NCI-H345 treated with DMSO at 0.1 percent for 48 hours (cell line): ENCODE measurements around the gene UPK3BL1.
"Not testable (repeated sequence)": the region's sequence is repeated elsewhere in the genome, so short reads cannot be mapped to it uniquely, and the experiment has no call there.

Experiments used
- DNase-seq: peaks from one replicate; lab custom pipeline; 2025; ENCODE audit not compliant: unreplicated experiment; lab: John Stamatoyannopoulos, UW

The UPK3BL1 gene

DNA sequence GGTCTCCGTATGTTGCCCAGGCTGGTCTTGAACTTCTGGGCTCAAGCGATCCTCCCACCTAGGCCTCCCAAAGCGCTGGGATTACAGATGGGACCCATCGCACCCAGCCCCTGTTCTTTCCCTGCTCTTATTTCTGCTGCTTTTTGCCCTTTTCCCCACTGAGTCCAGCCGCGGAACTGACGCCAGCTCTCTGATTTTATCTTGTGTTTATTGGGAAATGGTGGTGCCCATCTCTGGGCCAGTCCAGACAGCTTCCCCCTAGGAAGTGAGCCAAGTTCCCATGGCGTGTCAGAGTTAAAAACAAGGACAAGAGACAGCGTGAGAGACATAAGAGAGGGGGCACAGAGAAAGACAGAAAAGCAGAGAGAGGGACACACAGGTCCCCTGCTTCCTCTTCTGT is 12.0 kb downstream of the UPK3BL1 start:
- DNase-seq = not testable (repeated sequence)

DNA sequence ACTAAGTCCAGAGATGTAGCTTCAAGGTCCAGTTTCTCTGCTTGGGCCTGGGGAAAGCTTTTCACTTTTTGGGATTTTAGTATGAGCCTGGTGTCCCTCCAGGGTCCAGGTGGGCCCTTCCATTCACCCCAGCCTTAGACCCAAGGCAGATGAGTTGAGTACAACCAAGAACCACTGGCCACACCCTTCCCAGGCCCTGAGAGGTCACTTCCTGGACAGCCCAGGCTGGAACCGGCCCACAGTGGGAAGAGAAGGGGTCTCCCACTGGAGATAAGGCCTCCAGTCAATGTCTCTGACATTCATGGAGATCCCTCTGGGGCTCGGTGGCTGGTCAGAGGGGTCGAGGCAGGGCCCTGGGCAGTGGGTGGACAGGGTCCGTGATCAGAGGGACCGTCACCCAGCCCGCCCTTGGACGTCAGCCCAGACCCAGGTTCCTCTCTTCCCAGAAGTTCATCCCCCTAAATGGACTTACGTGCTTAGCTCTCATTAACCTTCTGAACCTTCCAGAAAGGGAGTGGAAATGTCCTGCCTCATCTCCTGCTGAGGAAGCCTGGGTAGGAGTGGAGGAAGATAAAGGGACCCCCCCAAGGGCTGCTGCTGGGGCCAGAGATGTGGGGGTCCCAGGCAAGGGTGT is 15.2 kb downstream of the UPK3BL1 start:
- DNase-seq = not testable (repeated sequence)

DNA sequence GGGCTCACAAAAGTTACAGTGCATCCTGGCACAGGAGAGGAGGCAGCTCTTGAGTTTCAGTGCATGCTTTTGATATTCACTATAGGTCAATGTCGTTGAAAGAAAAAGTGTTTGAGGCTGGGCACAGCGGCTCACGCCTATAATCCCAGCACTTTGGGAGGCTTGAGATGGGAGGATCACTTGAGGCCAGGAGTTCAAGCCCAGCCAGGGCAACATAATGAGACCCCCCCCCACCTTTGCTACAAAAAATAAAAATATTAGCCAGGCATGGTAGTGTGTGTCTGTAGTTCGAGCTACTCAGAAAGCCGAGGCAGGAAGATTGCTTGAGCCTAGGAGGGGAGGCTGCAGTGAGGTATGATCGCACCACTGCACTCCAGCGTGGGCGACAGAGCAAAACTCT is 24.5 kb downstream of the UPK3BL1 start:
- not testable (repeated sequence) for DNase-seq

DNA sequence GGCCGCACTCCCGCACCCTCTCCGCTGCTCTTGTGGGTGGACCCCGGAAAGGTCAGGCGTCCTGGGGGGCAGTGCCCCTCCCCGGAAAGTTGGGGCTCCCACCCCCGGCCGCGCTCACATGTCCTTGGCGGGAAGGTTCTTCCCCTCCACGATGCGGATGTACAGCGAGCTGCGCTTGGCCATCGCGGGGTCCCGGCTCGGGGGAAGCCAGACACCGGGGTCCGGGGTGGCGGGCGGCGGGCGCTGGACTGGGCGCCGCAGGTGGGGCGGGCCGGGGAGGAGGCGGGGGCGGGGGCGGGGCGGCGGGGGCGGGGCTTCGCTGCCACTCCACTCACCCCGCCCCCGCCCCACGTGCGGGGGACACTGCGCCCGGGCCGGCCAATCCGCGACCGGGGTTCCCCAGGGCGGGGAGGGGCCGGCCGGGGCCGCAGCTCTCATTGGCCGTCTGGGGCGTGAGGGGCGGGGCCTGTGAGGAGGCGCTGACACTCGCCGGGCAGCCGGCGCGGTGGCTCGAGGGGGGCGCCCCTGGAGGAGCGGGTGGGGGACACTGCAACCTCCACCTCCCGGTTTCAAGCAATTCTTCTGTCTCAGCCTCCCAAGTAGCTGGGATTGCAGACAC is 26.0 kb downstream of the UPK3BL1 start, which contains the start of gene RASA4:
Gene RASA4, minus strand, starts transcription at position 250 of the 619 bp plus-strand sequence. Its CDS starts 67 bp downstream, at position 183.
- DNase-seq = not testable (repeated sequence)

DNA sequence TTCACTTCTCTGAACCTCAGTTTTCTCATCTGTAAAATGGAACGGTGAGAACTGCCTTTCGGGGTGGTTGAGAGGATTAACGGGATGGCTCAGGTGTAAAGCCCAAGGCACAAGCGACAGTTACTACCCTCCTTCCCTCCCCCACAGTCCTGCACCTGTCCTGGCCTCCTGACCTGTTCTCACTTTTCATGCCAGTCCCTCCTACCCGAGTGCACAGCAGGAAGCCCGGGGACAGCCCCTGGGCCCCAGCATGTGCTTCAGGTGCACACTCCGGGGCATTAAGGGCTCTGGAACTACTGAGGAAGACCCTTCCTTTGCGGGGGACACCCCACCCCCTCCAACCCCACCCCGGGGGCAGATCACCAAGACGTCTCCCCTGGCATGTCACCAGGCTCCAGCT is 26.7 kb downstream of the UPK3BL1 start:
- not testable (repeated sequence) for DNase-seq

DNA sequence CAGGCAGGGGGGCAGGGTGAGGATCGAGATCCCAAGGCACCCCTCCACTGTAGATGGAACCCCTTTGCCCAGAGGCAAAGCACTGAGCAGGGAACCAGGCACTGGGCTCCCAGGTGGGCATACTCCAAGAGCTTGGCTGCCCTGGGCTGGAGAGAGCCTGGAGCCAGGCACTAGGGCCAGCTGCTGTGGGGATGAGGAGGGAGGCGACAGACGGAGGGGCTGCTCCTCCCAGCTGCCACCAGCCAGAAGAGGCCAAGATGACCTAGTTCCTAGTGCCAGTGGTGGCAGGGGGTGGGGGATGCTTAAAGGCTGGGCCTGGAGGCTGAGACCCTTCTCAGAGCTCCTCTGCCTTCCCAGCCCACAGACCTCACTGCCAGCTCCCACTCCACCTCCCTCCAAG is 27.7 kb downstream of the UPK3BL1 start:
- not testable (repeated sequence) for DNase-seq

DNA sequence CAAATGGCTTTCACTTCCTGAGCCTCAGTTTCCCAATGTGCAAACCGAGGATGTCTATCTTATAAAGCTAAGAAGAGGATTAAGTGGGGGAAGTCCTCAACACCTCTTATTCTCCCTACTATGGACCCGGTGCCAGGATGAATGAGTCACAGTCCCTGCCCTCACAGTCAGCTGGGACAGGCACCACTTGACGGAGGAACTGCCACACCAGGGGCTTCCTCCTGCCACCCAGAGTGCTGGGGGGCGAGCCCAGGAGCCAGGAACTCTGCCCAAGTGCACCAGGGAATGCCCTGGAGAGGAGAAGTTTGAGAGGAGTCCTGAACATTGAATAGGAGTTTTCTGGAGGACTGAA is 28.3 kb downstream of the UPK3BL1 start:
- not testable (repeated sequence) for DNase-seq

DNA sequence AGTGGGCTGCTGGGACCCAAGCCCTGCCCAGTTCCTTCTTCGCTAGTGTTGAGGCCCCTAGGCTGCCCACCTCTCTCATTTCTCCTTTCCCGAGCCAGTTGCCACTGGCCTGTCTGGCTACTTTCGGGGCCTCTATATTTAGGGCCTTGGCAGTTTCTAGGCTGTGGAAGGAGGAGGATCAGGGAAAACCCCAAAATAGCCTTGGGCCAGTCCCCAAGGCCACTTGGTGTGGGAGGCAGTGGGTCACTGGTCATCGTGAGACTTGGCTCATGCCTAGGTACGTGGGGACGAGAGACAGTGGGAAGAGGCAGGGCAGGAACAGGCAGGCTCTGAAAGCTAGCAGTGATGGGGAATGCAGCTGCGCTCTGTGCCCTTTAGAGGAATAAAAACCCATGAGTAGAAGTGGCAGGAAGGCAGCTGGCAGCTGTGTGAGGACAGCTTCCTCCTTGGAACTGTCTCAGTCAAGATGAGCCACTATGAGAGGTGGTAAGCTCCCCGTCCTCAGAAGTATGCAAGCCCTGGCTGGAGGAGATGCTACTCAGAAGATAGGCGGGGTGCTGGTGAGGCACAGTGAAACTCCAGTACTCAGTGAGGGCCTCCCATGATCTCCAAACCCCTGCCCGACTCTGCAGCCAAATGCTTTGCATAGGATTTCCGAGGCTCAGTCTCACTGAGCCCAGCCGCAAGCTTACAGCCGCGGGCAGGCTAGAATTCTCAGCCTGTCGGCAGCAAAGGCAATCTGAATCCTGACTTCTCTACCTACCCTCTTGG is 28.8 kb downstream of the UPK3BL1 start:
- not testable (repeated sequence) for DNase-seq

DNA sequence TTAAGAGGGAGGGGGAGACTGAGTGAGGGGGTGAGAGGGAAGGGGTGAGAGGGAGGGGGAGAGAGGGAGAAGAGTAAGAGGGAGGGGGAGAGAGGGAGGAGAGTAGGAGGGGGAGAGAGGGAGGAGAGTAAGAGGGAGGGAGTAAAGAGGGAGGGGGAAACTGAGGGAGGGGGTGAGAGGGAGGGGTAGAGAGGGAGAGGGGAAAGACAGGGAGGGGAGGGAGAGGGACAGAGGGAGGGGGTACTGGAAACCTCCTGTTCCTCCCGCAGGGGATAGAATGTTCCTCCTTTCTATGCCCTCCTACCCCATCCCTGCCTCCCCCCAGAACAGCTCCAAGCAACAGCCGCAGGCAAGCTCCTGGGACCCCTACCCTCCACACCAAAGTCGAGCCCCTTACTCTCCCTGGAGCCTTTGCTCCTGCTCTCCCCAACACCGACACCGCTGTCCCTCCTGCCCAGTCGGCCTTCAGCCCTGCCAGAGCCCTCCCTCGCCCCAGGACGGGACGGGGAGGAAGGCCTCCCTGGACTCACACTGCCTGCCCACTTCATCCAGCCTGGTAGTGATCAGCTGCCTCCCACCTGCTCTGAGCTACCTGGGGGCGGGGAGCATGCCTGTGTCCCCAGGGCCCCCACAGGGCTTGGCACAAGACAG is 30.8 kb downstream of the UPK3BL1 start:
- not testable (repeated sequence) for DNase-seq

DNA sequence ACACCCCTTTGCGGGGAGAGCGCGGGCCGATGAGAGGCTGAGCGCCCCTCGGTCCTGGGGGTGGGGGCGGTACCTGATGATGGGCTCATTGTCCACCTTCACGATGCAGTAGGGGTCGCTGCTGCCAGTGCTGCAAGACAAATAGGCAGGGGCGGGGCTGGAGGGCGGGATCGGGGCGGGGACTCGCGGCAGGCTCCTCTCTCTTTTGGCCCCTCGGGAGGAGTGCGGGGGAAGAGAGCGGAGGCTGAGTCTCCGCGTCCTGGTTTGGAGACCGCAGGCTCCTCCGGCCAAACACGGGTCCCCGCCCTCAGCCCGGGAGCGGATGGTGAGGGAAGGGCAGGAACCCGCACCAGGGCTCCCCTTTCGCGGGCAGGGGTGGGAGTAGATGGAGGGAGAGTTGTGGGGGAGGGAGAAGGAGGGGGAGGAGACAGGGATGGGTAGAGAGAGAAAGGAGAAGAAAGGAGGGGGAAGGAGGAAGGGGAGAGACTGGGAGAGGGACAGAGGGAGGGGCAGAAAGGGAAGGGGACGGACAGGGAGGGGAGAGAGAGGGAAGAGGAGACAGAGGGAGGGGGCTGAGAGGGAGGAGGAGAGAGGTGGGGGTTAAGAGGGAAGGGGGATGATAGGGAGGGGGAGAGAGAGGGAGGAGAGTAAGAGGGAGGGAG is 31.4 kb downstream of the UPK3BL1 start:
- DNase-seq = not testable (repeated sequence)

DNA sequence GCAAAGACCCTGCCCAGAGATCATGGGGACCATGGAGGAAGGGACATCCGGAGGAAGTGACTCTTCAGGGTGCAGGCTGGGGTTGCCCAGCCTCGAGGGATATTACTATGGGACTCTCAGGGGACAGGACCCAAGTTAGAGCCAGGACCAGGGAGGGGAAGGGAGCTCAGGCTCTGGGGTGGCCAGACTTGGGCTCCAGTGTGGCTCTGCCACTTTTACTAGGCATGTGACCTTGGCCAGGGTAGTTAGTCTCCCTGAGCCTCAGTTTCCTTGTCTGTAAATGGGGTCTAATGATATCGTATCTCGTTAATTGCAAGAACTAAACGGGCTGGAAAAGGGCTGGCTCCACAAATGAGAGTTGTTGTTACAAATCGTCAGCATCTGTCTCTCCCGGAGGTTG is 32.1 kb downstream of the UPK3BL1 start:
- DNase-seq = not testable (repeated sequence)

DNA sequence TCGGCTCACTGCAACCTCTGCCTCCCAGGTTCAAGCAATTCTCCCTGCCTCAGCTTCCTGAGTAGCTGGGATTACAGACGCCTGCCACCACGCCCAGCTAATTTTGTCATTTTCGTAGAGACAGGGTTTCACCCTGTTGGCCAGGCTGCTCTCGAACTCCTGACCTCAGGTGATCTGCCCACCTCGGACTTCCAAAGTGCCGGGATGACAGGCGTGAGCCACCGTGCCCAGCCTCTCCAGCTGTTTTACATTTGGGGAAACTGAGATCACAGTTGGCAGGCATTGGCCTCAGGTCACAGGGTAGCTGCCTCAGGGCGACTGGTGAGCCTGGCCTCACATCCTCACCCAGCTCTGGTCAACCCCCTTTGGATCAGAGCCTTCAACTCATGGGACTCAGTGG is 32.9 kb downstream of the UPK3BL1 start:
- DNase-seq = not testable (repeated sequence)

DNA sequence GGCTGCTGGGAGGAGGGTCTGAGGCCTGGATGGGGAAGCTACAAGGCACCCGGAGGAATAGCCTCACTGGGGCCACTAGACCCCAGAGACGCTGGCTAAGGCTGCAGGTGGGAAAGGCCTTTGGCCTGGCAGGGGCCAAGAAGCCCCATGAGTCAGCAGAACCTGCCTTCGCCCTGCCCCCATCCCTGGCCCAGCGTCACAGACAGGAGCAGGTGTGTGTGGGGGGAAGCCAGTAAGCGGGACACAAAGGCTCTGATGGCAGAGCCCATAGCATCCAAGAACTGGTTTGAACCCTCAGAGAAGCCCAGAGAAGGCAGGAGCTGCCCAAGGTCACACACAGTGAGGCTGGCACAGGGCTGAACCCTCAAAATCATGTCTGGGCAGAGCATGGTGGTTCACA is 35.7 kb downstream of the UPK3BL1 start:
- DNase-seq = not testable (repeated sequence)

DNA sequence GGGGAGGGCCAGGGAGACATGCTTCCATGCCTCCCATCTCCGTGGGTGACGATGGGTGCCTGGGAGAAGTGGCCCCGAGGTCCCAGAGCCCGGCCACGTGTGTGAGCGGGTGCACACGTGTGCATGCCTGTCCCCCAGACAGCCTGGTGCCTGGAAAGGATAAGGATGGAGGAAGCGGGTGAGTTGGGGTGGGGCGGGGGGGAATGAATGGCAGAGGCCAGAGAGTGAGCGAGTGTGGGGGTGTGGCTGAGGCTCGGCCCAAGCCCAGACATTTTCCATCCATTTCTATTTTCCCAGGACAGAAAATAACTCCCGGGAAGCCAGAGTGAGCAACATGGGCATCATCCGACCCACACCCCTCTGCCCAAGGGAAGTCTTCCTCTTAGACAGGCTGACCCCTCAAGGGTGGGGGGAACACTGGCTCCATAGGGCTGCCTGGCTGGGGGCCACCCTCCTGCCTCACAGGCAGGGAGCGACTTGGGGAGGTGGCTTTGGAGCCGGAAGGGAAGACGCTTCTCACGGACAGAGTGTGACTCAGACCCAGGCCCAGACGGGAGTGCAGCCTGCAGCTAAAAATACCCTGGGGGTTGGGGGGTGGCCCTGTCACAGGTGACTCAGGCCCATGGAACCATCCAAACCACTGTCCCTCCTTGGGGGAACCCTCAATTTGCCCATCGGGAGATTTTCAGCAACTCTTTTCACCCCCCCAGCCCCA is 38.0 kb downstream of the UPK3BL1 start:
- not testable (repeated sequence) for DNase-seq

DNA sequence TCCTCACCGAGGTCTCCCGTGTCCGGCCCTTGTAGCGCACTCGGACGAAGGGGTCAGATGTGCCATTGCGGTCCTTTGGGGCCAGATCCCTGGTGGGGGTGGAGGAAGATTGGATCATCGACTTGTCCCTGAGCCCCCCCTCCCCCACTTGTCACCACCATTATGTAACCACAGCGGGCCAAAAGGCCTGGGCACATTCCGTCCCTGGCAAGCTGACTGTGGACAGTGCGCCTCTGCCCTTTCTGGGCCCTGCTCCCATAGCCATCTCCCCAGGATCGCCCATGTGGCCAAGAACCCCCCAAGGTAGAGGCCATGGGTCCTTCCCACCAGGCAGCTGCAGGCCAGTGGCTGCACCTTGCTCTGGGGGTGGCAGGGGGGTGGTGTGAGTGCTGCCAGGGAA is 40.3 kb downstream of the UPK3BL1 start:
- DNase-seq = not testable (repeated sequence)

DNA sequence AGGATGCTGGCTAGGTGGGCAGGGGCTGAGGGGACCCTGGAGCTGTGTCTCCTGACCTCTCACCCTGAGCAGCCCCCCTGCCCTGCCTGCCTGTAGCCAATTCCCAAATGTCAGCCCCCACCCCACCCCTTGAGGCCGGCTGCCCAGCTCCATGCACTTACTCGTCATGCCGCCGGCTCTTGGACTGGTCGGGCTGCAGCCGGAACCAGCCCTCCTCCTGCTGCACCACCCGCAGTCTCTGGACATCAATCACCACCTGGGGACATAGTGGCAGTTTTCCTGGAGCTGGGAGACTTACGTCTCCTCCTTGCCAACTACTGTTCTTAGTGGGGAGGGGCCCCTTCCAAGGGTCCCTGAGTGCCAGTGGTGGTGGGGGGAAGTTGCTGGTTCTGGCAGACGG is 42.9 kb downstream of the UPK3BL1 start:
- DNase-seq = not testable (repeated sequence)

DNA sequence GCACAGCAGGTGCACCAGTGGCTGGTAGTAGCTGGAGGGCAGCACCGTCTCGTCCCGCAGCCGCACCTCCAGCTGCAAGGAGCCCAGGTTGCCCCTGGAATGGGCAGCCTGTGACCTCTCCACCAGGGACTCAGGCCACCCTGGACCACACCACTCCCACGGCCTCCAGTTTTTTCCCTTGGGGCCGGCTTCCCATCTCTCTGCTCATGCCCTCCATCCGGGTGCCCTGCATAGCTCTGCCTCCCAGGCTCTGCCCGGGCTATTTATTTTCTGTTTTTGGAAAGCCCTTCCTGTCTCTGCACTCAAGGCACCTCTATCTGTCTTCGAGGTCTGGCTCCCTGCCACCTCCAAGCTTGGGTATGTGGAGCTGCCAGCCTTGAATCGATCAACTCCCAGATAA is 46.6 kb downstream of the UPK3BL1 start:
- DNase-seq = not testable (repeated sequence)

DNA sequence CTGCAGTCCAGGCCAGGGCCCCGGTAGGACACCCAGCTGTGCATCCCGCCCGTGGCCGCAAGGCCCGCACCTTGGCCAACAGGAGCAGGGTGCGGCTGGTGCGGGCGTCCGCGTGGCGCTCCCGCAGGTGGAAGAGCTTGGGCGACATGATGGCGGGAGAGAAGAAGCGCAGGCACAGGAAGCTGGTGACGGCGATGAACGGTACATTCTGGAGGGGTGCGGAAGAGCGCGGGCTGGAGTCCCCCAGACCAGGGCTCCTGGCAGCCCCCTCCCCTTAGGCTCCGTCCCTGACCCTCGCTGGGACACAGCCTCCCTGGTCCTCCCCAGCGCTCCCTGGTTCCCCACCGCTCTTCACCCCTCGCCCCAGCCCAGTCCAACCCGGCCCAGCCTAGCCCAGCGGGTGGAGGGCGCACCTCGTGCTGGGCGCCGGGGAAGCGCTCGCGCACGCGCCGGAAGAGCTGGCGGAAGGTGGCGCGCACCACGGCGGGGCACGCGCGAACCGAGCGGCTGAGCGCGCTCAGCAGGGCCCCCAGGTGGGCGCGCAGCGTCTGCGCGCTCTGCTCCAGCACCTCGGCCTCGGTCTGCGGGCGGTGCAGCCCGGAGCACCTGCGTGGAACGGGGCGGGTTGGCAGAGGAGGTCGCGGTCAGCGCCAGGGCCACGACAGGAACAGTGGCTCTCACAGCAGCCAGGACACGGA is 48.8 kb downstream of the UPK3BL1 start:
- not testable (repeated sequence) for DNase-seq

DNA sequence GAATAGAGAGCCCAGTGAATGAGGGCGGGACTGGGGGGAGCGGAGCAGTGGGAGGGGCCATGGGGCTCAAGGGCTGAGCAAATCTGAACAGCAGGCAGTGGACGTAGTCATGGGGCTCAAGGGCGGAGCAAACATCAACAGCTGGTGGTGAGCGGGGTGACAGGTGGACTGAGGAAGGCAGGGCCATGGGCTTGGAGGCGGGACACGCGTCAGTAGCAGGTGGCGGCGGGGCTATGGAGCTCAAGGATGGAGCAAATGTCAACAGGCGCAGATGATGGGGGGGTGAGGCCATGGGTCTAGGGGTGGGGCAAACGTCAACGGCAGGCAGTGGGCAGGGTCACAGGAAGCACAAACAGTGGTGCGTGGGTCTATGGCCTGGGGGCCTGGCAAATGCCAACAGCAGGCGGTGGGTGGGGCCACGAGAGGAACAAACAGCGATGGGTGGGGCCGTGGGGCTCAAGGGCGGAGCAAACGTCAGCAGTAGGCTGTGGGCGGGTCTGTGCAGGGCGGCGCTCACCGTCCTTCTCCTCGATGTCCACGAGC is 50.0 kb downstream of the UPK3BL1 start:
- not testable (repeated sequence) for DNase-seq
